H4 (cell line): ENCODE measurements around the gene GBF1. TPM values are rescaled to one million over a fixed set of nuclear protein-coding genes. Genes with fewer than 3 reads are reported as not detected.
"Not testable (repeated sequence)": the region's sequence is repeated elsewhere in the genome, so short reads cannot be mapped to it uniquely, and the experiment has no call there.

Experiments used
- DNase-seq: peaks from one replicate; pipeline ENCODE4 v3.0.0-alpha.2; 2015; ENCODE audit warnings: low spot score
- total RNA-seq: library from RNA; depleted of rRNA; stranded (reverse); fragments of >200 nt; shearing (Covaris generic); gene quantifications from 2 replicates; pipeline ENCODE4 v1.2.3, GENCODE V29; 2014

Gene GBF1
- total RNA-seq, 1 experiment from 2014 or later, result 30.1 TPM

DNA sequence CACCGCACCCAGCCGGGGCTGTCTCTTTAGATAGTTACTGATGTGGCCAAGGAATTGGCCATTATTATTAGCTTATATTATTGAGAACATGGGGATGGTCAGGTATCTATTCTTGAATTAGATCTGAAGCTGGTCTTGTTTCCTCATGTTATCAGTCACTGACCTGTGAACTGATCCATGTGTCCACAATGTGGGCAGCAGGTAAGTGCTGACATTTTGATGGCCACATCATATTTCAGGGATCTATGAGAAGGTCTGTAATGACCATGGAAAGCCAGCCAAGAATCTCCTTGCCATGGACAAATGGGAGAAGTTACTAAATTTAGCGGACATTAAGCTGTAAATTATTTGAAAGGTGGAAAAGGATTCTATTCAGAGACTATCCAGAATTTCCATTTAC is 61.4 kb downstream of the GBF1 start:
- DNase-seq, result no peak

DNA sequence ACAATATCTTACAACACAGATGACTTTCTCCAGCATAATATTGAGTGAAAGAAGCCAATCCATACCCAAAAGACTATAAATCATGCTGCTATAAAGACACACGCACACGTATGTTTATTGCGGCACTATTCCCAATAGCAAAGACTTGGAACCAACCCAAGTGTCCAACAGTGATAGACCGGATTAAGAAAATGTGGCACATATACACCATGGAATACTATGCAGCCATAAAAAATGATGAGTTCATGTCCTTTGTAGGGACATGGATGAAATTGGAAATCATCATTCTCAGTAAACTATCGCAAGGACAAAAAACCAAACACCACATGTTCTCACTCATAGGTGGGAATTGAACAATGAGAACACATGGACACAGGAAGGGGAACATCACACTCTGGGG is 63.0 kb downstream of the GBF1 start:
- not testable (repeated sequence) for DNase-seq

DNA sequence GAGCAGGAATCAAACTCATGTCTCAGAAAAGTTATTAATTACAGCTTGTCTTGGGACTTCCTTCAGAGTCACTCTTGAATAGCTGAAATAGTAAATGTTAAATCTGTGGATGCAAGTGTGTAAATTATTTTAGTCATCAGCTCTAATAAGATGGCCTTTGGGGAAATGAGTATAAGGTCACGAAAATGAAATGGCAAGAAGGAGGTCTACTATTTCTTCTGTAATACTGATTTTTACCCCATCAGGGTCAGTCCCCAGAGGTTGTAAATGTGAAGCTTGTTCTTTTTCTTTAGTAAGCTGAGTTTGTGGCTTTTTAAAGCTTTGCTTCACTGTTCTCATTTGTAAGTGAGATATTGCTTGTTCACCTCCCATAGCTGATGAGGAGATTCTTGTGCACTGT is 63.9 kb downstream of the GBF1 start:
- DNase-seq, result no peak

DNA sequence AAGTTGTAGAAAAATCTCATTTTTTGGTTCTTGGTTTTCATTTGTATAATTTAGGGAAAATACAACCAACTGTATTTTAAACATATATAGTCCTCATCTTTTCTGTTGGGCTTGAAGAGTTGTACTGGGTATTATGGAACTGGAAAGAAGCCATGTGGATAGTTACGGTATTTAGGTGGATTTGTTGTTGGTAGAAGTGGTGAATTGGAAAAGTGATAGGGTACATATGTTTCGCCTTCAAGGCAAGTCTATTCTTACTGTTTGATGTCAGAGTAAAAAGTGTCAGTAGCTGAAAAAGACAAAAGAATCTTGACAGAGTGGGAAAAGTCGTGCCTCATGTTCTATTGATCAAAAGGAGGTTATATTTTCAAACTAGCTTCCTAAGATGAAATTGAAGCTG is 64.6 kb downstream of the GBF1 start:
- no peak for DNase-seq

DNA sequence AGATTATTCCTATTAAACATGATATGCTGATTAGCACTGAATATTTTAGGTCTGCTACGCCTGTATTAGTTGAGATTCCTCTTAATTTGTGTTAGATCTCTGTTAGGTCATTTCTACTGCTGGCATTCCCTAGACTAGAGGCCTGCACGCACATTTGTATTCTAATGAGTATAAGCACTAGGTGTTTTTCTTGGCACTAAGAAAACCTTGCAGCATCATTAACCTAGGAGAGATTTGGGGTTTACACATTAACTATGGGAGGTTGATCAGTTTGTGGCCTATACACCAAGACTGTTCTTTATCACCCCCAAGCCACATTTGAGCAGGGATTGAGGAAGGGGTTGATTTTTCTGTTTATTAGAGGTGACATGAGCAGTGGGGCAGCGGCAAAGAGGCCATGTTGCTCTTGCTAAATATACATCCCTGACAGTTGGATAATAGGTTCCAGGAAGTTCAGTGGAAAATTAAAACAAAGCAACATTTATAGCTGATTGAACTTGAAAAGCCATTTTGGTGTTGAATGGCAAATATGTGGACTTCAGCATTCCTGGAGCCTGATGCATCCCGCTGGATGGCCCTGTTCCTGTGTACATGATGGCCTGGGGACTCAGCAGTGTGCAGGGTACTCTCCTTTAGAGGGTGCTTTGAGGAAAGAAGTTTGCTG is 65.2 kb downstream of the GBF1 start:
- DNase-seq, result no peak

DNA sequence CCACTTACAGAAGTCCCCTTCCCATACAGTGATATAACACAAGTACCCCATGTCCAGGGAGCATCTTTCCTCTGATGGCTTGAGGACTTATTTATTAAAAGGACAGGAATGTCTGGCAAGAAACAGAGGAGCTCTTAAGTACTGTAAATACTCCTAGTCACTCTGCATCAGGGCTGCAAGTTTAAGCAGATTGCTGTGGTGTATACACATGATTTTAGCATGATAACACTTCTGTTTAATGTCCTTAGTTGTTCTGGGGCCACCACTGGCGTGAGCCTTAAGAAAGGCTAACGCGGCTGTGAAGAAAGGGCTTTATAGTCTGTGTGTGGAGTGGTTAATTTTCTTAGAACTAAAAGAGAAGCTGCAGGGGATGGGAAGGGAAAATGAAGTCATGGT is 65.7 kb downstream of the GBF1 start:
- DNase-seq, result no peak

DNA sequence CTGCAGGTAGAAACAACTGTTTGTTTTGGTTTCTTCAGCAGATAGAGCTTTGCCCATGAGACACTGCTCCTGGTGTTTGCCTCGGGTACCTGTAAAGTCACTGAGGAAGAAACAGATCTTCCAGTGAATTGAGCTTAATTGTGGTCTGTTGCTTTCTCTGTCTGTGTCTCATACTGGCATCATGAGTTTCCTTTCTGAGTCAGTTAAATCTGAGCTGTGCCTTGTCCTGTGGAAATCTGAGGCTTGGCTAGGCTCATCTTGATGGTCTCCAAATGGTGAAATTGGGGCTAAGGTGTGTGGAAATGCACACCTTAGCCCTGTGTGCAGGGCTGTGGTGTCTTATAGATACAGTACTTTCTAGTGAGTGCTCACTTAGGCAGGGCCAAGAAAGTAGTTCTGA is 67.4 kb downstream of the GBF1 start:
- no peak for DNase-seq

DNA sequence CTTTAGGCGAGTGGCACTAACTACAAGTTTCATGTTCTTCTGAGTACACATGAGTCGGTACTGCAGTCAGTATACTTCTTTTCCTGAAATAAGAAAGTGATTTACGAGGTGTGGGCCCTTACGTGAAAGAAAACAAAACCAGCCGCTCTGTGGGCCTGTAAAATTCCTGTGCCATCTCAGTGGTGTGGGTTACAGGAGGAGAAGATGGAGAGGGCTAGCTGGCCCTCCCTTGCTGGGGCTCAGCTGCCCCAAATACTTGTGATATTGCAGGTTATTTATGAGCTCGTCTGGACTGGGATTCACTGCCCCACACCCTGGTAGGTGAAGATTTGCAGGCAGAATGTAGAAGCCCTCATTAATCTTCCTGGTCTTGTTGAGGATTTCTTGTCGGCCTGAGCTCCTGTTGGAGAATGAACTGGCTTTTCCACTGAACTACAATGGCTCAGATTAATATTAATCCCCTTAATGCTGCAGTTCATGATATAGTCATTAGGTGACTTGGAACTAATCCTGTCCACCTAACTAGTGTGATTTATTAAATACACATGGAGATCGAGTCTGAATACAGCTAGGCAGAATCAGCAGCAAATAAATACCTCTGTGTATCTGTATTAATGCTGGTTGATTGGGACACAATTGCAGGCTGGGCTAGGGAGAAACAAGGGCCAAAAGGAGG is 68.0 kb downstream of the GBF1 start:
- no peak for DNase-seq

DNA sequence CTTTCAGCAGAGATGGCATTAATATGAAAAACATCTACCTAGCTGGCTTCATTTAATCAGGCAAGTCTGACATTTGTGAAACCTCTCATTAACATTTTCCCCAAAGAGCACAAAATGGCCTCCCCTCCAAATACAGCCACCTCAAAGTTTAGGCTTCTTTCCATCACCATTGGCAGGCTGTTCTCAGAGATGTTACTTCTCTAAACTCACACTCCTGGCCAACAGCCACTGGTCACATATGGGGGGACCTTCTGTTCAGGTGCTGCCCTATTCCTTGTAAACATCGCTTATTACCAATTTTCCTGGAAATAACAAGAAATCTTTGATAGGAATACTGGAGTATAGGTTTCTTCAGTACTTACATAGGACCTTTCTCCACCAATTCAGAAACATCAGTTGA is 69.5 kb downstream of the GBF1 start:
- DNase-seq, result no peak

DNA sequence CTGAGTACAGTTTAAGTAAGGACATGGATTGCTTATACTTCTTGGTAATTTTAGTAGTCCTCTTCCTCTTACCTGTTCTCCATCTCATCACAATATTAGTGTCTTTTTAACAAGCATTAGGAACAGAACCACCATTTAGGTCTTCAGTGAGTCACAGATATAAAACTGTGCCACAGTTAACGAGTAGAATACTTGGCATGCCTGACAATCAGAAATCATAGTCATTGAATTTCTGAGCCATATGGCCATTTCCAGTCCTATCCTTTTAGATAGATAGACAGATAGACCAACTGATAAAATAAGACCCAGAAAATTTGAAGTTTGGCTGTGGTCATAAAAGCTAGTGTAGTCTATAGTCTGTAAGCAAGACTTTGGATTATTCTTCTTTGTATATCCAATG is 71.1 kb downstream of the GBF1 start:
- no peak for DNase-seq

DNA sequence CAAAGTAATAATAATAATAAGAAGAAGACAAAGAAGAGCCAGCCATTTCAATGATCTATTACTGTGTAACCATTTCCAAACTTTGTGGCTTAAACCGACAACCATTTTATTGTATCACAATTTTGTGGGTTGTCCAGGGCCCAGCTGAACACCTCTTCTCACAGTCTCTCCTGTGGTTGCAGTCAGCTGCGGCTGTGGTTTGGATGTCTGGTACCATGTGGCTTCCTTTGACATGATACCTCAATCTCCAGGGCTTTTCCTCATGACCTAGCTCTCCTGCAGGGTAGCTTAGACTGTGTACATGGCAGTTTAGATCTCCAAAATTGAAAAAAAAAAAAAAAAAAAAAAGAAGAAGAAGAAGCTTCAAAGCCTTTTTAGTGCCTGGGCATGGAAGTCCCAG is 77.6 kb downstream of the GBF1 start:
- no peak for DNase-seq

DNA sequence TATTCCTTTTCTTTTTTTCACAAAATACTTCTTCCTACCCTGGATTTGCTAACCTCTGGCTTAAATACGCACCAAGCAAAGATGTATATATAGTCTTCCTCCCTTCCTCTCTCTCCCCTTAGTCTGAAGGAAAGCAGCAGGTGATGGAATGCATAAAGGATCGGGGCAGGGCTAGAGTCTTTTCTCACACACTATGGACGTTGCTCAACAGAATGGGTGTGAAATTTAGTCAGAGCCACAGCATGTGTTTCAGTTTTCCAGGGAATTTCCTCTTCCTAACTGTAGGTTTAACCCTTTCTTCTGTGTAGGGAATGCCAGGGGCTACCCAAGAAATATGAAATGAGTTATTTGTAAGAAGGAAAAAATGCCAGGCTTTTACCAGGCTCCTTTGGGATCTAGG is 78.7 kb downstream of the GBF1 start:
- no peak for DNase-seq

DNA sequence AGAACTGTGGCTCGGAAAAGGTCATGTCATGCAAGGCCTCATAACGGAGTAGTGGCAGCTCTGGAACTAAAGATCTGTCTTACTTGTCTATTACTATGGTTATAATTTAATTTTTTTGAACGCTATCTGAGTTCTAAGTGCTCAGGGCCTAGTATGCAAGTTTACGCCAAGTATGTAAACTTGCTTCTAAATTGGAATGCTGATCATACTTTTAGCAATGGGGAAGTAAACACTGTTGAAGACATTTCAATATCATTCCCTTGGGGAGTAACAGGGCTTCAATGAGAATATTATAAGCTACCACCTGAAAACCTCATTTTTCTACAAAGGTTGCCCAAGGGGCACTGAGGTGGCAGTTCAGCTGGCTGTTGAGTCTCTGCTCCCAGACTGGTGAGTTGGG is 80.7 kb downstream of the GBF1 start:
- no peak for DNase-seq

DNA sequence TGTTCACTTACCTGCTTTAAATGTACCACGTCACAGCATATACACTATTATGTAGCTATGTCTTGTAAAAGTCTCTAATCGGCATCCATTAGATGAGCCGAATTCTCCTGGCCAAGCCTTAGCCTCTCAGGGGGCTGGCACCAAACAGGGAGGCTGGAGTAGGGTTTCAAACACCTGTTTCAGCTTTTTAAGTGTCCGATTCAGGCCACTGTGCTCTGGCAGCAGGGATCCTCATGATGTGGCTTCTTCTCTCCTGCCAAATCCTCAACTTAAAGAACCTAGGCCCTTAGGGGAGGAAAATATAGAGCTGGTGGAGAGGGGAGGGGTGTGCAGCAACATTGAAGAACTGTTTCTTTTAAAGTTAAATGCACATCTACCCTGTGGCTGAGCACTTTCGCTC is 81.7 kb downstream of the GBF1 start:
- no peak for DNase-seq

DNA sequence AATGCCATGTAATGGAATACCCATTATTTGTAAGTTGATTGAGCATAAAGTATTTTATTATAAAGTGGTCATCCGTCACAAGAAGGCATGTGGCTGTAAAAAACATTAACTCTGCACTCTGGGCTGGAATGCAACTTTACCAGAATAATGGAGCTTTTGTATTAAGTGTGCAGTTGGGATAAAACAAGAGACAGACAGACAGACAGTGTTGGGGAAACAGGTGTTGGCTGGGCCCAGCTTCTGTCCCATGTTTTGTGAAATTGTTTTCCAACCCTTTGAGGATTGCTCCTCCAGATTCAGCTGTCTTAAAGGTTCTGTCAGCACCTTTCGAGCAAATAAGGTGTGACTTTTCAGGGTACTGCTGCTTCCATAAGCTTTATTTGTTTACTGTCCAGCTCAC is 82.3 kb downstream of the GBF1 start:
- no peak for DNase-seq

DNA sequence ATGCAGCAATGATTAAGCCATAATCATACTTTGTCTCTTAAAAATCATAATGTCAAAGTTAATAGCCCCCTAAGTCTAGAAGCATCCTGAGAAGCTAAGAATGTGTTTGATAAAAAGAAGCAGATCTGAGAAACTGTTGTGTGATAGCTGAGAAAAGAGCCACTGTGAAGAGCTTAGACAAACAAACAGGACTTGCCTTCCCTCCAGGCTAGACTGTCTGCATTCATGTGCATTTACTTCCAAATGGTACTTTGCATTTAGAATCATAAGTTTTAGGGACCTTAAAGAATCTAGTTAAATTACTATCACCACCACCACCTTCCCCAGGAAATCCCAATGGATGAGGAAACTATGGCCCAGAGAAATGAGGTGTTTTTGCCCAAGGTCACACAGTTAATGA is 87.4 kb downstream of the GBF1 start:
- no peak for DNase-seq

DNA sequence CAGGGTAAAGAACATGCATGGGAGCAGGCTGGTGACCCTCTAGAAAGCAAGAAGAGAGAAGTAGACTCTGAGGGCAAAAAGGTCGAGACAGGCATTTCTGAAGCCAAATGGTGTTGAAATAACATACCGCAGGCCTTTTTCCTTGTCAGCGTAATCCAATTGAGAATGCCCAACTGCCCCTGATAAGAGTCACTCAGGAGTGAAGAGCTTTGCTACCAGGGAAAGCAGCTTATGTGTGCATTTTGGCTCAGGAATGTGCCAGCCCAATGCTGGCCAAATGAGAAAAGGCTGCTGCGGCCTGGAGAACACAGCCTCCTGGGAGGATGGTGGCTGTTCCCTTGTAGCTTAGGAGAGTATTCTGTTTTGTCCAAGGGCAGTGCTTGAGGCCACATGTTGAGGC is 88.8 kb downstream of the GBF1 start:
- DNase-seq, result no peak

DNA sequence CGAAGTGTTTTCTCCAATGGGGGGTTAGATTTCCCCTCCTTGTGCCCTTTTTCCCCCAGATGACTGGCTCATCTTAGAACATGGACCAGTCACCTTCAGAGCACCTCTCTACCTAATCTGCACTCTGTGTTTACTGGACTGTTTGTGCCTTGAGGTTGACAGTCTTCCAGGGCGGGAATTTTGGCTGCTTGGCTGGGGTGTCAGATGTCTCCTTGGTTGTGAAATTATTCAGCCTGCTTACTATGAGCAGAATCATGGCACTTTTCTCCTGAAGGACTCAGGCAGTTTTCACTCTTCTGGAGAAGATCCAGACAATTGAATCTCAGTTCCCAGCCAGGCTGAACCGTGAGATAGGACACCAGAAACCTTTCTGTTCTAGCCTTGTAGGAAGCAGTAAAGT is 89.9 kb downstream of the GBF1 start:
- no peak for DNase-seq

DNA sequence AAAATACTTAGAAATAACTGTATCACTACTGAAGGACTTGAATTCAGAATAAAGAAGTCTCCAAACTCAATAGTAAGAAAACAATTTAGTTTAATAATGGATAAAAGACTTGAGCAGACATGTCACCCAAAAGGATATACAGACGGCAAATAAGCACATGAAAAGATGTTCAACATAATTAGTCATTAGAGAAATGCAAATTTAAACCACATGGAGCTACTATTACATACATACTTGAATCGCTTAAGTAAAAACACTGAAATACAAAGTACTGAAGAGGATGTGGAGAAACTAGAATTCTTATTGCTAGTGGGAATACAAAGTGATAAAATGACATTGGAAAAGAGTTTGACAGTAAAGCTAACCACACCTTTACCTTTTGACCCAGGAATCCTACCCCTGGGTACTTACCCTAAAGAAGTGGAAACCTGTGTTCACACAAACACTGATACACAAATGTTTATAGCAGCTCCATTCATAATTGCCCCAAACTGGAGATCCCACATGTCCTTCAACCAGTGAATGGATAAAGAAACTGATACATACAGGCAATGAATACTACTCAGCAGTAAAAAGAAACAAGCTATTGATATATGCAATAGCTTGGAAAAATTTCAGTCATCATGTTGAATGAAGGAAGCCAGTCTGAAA is 95.8 kb downstream of the GBF1 start:
- DNase-seq, result no peak

DNA sequence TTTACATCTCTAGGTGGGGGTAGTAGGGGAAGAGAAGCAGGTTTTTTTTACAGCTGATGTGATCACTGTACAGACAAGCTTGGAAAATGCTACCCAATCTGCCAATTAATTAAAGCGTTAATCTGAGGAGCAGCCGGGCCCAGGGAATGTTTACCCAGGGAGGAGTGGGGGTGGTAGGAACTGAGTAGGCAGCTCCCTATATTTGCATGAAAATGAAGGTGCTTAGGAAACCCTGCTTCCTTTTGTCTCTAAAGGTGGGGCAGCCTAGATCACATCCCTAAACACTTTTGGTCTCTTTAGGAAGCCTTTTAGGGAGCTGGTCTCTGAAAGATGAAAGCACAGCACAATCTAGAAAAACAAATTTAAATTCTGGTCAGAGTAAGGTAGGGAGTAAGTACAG is 97.1 kb downstream of the GBF1 start:
- DNase-seq, result no peak

DNA sequence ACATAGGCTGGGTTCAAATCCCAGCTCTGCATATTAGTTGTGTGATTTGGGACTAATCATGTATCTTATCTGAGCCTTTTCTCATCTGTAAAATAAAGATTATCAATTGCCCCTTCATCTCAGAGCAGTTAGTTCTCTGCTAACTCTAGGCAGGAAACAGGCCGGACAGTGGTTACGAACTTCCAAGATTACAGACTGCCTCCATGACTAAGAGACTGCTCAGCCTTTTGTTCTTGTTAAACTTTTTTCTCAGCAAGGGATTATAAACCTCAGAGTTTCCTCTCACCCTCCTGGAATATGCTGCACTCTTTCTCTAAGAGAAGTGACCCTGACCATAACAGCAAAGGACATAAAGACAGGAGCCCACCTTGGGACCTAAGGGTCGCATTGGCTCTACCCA is 97.6 kb downstream of the GBF1 start:
- DNase-seq, result peak; percentile 16

DNA sequence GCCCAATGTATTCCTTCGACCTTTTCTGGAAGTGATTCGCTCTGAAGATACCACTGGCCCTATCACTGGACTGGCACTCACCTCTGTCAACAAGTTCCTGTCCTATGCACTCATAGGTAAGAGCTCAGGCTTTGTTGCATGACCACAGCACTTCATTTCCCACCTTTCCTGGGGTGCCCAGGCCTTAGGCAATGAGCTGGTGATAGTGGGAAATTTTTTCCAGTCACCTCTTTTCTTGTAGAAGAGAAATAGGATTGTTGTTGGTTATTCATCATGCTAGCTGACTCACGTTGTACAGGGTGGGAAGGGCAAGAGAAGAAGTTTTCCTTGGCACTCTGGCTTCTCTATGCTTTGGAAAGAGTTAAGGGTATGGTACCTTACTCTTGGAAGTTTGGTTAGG is 98.7 kb downstream of the GBF1 start:
- no peak for DNase-seq

DNA sequence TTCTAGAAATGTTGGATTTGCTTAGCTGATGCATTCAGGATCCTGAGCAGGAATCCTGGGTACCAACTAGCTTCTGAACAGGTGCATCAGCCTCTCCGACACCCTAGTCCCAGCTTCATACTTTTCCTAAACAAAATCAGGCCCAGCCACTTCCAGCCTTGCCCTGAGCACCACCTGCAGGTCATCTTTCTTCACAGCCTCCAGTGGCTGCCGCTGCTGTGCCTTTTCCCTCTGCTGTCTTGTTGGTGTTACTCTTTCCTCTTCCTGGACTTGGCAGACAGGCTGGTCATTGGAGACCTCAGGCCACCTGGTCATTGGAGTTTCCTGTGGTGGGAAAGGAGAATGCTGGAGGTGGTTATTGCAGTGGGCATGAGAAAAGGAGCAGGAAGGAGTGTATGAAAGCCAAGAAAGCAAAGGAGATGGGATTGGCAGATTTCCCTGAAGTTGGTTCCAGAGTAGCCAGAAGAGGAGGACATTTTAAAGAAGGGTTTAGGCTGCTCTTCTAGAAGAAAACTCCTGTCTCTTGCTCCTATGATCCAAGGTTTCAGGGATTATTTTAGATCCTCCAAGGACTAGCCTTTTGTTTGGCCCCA is 102.0 kb downstream of the GBF1 start:
- DNase-seq, result peak; percentile 26
